RWPE2 (cell line): ENCODE data around the gene RPS6KC1.
"Not testable (repeated sequence)": the region's sequence is repeated elsewhere in the genome, so short reads cannot be mapped to it uniquely, and the experiment has no call there.

Experiments used
- ATAC-seq: fragments of 200-7000 bp; cut with Tn5 transposase; 3 replicates; pipeline ENCODE4 v1.9.1; 2021; ENCODE audit warnings: low read depth
- DNase-seq: peaks from one replicate; pipeline ENCODE4 v3.0.0-alpha.2; 2020; ENCODE audit warnings: low spot score
- H3K27ac ChIP-seq: fragments of 450-650 bp; 2 replicates; pipeline ENCODE4 v1.5.1; 2017; ENCODE audit warnings: mild to moderate bottlenecking; ENCODE audit not compliant: poor library complexity, severe bottlenecking
- H3K27me3 ChIP-seq: fragments of 250-450 bp; sonication (Bioruptor Pico); 2 replicates; pipeline ENCODE4 v1.5.1; 2021; ENCODE audit warnings: mild to moderate bottlenecking, moderate library complexity; ENCODE audit not compliant: insufficient read depth, poor library complexity, severe bottlenecking
- H3K36me3 ChIP-seq: fragments of 250-450 bp; sonication (Bioruptor Pico); 2 replicates; pipeline ENCODE4 v1.5.1; 2020; ENCODE audit warnings: low read depth, mild to moderate bottlenecking, moderate library complexity
- H3K4me1 ChIP-seq: fragments of 250-450 bp; sonication (Bioruptor Pico); 2 replicates; pipeline ENCODE4 v1.5.1; 2021; ENCODE audit warnings: mild to moderate bottlenecking, moderate library complexity; ENCODE audit not compliant: insufficient read depth, poor library complexity, severe bottlenecking
- H3K4me3 ChIP-seq: fragments of 250-450 bp; sonication (Bioruptor Pico); 2 replicates; pipeline ENCODE4 v1.5.1; 2021; ENCODE audit warnings: mild to moderate bottlenecking, moderate library complexity; ENCODE audit not compliant: severe bottlenecking
- H3K9me3 ChIP-seq: fragments of 250-450 bp; sonication (Bioruptor Pico); 2 replicates; pipeline ENCODE4 v1.5.1; 2021; ENCODE audit warnings: mild to moderate bottlenecking, moderate library complexity; ENCODE audit not compliant: severe bottlenecking
- TF ChIP-seq, protein P1 (sequence below): fragments of 450-650 bp; IDR thresholded peaks from one replicate; pipeline ENCODE4 v1.5.1; 2017; ENCODE audit warnings: mild to moderate bottlenecking, moderate library complexity; ENCODE audit not compliant: poor library complexity, severe bottlenecking

RPS6KC1 gene

DNA sequence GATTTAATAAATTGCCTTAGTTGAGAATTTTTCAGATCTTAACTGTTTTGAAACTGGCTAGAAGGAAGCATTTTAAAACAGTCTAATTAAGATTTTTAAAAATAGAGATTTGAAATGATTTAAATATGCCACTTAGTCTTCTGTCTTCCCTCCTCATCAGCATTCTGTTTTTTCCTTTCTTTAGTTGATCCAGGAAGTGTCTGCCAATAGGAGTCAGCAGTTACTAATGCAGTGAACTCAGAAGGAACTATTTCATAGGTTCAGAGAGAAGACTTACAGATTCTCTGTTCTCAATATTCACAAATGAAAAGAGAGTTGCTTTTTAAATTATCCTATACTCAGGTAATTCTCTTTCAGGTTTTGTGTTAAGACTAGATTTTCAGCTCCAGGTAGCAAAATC lies 84.5 kb downstream of the RPS6KC1 start:
- no peak for DNase-seq
- Histone ChIP-seq H3K4me1 (no peaks in the 10 kb centered on the region), H3K9me3 (no peaks in the 10 kb centered on the region), H3K27me3 (no peaks in the 10 kb centered on the region), H3K36me3 (no peaks in the 10 kb centered on the region), H3K27ac (no peak overlapping the region), H3K4me3 (no peak overlapping the region)
- TF ChIP-seq, protein P1, sequence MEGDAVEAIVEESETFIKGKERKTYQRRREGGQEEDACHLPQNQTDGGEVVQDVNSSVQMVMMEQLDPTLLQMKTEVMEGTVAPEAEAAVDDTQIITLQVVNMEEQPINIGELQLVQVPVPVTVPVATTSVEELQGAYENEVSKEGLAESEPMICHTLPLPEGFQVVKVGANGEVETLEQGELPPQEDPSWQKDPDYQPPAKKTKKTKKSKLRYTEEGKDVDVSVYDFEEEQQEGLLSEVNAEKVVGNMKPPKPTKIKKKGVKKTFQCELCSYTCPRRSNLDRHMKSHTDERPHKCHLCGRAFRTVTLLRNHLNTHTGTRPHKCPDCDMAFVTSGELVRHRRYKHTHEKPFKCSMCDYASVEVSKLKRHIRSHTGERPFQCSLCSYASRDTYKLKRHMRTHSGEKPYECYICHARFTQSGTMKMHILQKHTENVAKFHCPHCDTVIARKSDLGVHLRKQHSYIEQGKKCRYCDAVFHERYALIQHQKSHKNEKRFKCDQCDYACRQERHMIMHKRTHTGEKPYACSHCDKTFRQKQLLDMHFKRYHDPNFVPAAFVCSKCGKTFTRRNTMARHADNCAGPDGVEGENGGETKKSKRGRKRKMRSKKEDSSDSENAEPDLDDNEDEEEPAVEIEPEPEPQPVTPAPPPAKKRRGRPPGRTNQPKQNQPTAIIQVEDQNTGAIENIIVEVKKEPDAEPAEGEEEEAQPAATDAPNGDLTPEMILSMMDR, result no peak
- no peak for ATAC-seq

DNA sequence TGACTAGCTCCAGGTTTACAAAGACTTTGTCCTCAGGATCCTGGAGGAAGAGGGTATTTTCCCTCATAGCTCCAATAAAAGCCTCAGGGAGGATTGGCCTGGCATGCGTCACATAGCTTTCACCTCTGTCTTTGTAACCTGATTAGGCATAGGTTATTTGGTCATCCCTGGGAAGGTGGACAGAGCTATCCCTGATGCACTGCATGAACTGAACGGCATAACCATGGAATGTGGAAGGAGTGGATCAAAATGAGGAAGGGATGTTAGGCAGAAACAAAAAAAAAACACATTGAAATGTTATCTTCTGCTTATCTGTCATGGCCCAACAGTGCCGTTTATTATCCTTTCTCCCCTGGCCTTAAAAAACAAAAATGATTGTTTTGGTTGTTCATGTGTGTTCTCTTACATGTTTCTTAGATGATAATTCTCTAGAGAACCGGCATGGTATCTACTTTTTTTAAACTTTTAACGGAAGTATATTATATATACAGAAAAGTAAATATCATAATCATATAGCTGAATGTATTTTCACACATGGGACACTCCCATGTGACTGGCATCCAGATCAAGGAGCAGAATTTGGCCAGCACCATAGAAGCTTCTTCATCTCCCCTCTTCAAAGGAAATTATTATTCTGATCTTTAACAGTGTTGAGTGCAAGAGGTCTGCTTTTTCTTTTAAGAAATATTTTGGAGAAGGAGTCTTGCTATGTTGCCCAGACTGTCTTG lies 85.3 kb downstream of the RPS6KC1 start:
- ATAC-seq, result no peak
- H3K9me3 ChIP-seq, result no peaks in the 10 kb centered on the region
- H3K27me3 ChIP-seq, result no peaks in the 10 kb centered on the region
- DNase-seq, result no peak
- no peak overlapping the region for H3K4me3 ChIP-seq
- H3K27ac ChIP-seq, result no peak overlapping the region
- TF ChIP-seq, protein P1, result no peak
- no peaks in the 10 kb centered on the region for H3K4me1 ChIP-seq
- H3K36me3 ChIP-seq, result no peaks in the 10 kb centered on the region

DNA sequence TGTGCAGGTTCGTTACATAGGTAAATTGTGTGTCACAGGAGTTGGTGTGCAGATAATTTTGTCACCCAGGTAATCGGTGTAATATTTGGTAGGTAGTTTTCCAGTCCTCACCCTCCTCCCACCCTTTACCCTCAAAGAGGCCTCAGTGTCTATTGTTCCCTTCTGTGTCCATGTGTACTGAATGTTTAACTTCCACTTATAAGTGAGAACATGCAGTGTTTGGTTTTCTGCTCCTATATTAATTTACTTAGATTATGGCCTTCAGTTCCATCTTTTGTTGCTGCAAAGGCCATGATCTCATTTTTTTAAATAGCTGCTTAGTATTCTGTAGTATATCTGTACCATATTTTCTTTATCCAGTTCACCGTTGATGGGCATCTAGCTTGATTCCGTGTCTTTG lies 87.3 kb downstream of the RPS6KC1 start:
- H3K4me1 ChIP-seq, result no peaks in the 10 kb centered on the region
- no peak overlapping the region for H3K4me3 ChIP-seq
- no peaks in the 10 kb centered on the region for H3K27me3 ChIP-seq
- TF ChIP-seq, protein P1, result no peak
- ATAC-seq, result no peak
- H3K36me3 ChIP-seq, result no peaks in the 10 kb centered on the region
- DNase-seq, result no peak
- H3K27ac ChIP-seq, result no peak overlapping the region
- H3K9me3 ChIP-seq, result no peaks in the 10 kb centered on the region

DNA sequence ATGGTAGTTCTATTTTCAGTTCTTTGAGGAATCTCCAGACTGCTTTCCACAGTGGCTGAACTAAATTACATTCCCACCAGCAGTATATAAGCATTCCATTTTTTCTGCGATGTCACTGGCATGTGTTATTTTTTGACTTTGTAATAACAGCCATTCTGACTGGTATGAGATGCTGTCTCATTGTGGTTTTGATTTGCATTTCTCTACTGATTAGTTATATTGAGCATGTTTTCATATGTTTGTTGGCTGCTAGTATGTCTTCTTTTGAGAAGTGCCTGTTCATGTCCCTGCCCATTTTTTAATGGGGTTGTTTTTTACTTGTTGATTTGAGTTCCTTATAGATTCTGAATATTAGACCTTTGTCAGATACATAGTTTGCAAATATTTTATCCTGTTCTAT lies 87.9 kb downstream of the RPS6KC1 start:
- DNase-seq, result no peak
- Histone ChIP-seq H3K4me1 (no peaks in the 10 kb centered on the region), H3K27ac (no peak overlapping the region), H3K36me3 (no peaks in the 10 kb centered on the region), H3K9me3 (no peaks in the 10 kb centered on the region), H3K4me3 (no peak overlapping the region), H3K27me3 (no peaks in the 10 kb centered on the region)
- ATAC-seq, result no peak
- TF ChIP-seq, protein P1, result no peak

DNA sequence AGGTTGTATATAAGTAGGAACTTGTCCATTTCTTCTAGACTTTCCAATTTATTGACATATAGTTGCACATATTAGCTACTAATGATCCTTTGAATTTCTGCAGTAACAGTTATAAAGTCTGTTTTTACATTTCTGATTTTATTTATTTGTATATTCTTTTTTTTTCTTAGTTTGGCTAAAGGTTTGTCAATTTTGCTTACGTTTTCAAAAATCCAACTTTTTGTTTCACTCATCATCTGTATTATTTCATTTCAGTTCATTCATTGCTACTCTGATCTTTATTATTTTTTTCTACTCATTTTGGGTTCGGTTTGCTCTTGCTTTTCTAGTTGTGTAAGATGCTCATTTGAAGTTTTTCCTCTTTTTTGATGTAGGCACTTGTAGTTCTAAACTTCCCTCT lies 97.9 kb downstream of the RPS6KC1 start:
- Histone ChIP-seq H3K4me3 (no peak overlapping the region), H3K36me3 (no peaks in the 10 kb centered on the region), H3K27me3 (no peaks in the 10 kb centered on the region), H3K4me1 (no peaks in the 10 kb centered on the region), H3K9me3 (no peaks in the 10 kb centered on the region), H3K27ac (no peak overlapping the region)
- TF ChIP-seq, protein P1, result no peak
- DNase-seq (no peak), ATAC-seq (no peak)

DNA sequence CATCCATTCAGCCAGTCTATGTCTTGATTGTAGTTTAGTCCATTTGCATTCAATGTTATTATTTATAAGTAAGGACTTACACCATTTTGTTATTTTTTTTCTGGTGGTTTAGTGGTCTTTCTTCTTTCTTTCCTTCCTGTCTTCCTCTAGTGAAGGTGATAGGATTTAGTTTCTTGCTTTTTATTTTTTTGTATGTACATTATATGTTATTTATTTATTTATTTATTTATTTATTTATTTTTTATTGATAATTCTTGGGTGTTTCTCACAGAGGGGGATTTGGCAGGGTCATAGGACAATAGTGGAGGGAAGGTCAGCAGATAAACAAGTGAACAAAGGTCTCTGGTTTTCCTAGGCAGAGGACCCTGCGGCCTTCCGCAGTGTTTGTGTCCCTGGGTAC lies 99.0 kb downstream of the RPS6KC1 start:
- not testable (repeated sequence) for H3K27me3 ChIP-seq

More for the DNA sequence above, 99.0 kb downstream of the RPS6KC1 start:
- not testable (repeated sequence) for DNase-seq, H3K4me1 ChIP-seq, H3K27ac ChIP-seq, H3K9me3 ChIP-seq, ATAC-seq, H3K36me3 ChIP-seq, H3K4me3 ChIP-seq
